Brain microvascular endothelial cell (primary cell): ENCODE results near the gene PTPRN2.

ENCODE experiments used
- DNase-seq: peaks from one replicate; pipeline ENCODE4 v3.0.0-alpha.2; 2020
- H3K27ac ChIP-seq: fragments of 250-450 bp; sonication (Bioruptor Pico); 2 replicates; pipeline ENCODE4 v1.5.1; 2020; ENCODE audit warnings: mild to moderate bottlenecking, moderate library complexity
- H3K27me3 ChIP-seq: fragments of 250-450 bp; sonication (Bioruptor Pico); replicated peaks from 2 replicates; pipeline ENCODE4 v1.5.1; 2020; ENCODE audit warnings: mild to moderate bottlenecking
- H3K36me3 ChIP-seq: fragments of 250-450 bp; sonication (Bioruptor Pico); replicated peaks from 2 replicates; pipeline ENCODE4 v1.5.1; 2020; ENCODE audit warnings: mild to moderate bottlenecking
- H3K4me3 ChIP-seq: 2 replicates; pipeline ENCODE4 v1.5.1; 2011; ENCODE audit warnings: low read depth, mild to moderate bottlenecking, control low read depth, low read length, moderate library complexity
- CTCF ChIP-seq: IDR thresholded peaks from 2 replicates; pipeline ENCODE4 v1.5.1; 2011; ENCODE audit warnings: low read depth, mild to moderate bottlenecking, moderate library complexity, low read length, control low read depth, inconsistent platforms; ENCODE audit errors: missing control alignments
- in situ Hi-C: cut with HindIII; loops from 2 replicates; pipeline ENCODE4 v1.10.0; 2017; ENCODE audit warnings: low sequenced_read_pairs, low pct_ligation_motif_present

The PTPRN2 gene

GRCh38 chr7:158414002-158414401 is 173.6 kb downstream of the PTPRN2 start:
- Histone ChIP-seq H3K27ac (no peak overlapping the region), H3K4me3 (no peak overlapping the region), H3K36me3 (no peaks in the 10 kb centered on the region), H3K27me3 (no peaks in the 10 kb centered on the region)
- no peak for TF ChIP-seq CTCF
- DNase-seq, result no peak
- in situ Hi-C loops, result no loop called here

GRCh38 chr7:158411232-158411950 is 176.2 kb downstream of the PTPRN2 start:
- TF ChIP-seq CTCF, result no peak
- DNase-seq, result no peak
- H3K27me3 ChIP-seq, result no peaks in the 10 kb centered on the region
- H3K4me3 ChIP-seq, result no peak overlapping the region
- no peak overlapping the region for H3K27ac ChIP-seq
- no peaks in the 10 kb centered on the region for H3K36me3 ChIP-seq
- in situ Hi-C loops, result no loop called here

GRCh38 chr7:158410720-158411119 is 176.9 kb downstream of the PTPRN2 start:
- no peaks in the 10 kb centered on the region for H3K27me3 ChIP-seq
- no peak overlapping the region for H3K4me3 ChIP-seq
- in situ Hi-C loops, result no loop called here
- H3K36me3 ChIP-seq, result no peaks in the 10 kb centered on the region
- DNase-seq, result no peak
- H3K27ac ChIP-seq, result no peak overlapping the region
- TF ChIP-seq CTCF, result no peak

- Histone ChIP-seq H3K27me3 (no peaks in the 10 kb centered on the region), H3K36me3 (no peaks in the 10 kb centered on the region), H3K27ac (no peak overlapping the region), H3K4me3 (no peak overlapping the region)
- TF ChIP-seq CTCF, result no peak
- DNase-seq, result no peak
- in situ Hi-C loops, result no loop called here
Measured at GRCh38 chr7:158409816-158410330, 177.8 kb downstream of the PTPRN2 start.

GRCh38 chr7:158409120-158409519 is 178.5 kb downstream of the PTPRN2 start:
- in situ Hi-C loops, result no loop called here
- no peaks in the 10 kb centered on the region for H3K27me3 ChIP-seq
- no peak for DNase-seq
- no peak overlapping the region for H3K27ac ChIP-seq
- no peak overlapping the region for H3K4me3 ChIP-seq
- no peak for TF ChIP-seq CTCF
- no peaks in the 10 kb centered on the region for H3K36me3 ChIP-seq
